GM10847 (cell line): ENCODE results near the gene SAFB.
A peak's percentile ranks its signal among the peaks of the same experiment; 100 is the strongest.

Experiments
- POLR2A ChIP-seq: IDR thresholded peaks from 2 replicates; pipeline ENCODE4 v1.6.1; 2011; ENCODE audit not compliant: insufficient read length; ENCODE audit errors: extremely low read depth

Gene SAFB

DNA sequence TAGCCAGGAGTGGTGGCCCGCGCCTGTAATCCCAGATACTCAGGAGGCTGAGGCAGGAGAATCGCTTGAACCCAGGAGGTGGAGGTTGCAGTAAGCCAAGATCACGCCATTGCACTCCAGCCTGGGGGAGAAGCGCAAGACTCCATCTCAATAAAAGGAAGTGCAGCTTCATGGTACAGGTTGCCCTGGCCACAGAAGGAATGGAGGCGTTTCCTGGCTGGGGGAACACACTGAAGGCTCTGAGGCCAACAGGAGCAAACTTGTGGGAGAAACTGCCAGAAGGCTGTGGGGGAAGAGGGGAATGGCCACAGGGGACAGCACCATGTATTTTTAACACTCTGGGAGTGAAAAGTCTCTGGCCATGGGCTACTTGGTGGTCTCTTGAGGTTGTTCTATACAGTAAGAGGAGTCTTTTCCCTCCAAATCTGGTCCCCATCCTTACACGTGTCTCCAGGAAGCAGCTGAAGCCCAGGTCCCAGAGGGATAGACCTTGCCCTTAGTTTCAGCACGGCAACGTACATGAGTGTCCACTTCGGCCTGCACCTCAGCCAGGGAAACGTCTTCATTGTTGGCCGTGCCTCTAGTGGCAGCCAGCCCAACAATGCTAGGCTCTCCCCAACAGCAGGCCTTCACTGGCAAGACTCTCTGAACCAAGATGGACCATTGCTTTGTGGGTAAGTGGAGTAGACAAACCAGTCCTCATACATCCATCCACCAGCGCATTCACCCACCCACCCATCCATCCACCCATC is 50.0 kb downstream of the SAFB start:
- no peak for TF ChIP-seq POLR2A

DNA sequence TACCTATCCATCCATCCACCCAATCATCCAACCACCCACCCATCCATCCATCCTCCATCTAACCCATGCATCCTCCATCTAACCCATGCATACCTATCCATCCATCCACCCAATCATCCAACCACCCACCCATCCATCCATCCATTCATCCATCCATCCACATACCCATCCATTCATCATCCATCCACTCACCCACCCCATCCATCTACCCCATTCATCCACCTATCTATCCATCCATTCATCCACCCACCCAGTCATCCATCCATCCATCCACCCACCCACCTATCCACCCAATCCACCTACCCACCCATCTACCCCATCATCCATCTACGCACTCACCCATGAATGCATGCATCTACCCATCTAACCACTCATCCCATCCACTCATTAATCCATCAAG is 50.9 kb downstream of the SAFB start:
- no peak for TF ChIP-seq POLR2A

DNA sequence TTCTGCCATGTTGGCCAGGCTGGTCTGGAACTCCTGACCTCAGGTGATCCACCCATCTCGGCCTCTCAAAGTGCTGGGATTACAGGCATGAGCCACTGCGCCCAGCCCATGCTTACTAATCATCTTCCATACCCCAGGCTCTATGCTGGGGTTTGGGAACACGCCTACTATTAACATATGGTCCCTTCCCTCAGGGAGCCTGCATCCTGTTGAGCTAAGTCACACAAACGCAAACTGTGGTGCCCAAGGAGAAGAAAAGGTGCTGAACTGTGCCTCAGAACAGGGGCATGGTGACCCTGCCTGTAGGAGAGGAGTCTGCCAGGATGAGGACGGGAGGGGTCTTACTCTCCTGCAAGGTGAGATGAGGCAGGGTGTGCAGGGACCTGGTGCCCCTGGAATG is 51.8 kb downstream of the SAFB start:
- TF ChIP-seq POLR2A: no peak

DNA sequence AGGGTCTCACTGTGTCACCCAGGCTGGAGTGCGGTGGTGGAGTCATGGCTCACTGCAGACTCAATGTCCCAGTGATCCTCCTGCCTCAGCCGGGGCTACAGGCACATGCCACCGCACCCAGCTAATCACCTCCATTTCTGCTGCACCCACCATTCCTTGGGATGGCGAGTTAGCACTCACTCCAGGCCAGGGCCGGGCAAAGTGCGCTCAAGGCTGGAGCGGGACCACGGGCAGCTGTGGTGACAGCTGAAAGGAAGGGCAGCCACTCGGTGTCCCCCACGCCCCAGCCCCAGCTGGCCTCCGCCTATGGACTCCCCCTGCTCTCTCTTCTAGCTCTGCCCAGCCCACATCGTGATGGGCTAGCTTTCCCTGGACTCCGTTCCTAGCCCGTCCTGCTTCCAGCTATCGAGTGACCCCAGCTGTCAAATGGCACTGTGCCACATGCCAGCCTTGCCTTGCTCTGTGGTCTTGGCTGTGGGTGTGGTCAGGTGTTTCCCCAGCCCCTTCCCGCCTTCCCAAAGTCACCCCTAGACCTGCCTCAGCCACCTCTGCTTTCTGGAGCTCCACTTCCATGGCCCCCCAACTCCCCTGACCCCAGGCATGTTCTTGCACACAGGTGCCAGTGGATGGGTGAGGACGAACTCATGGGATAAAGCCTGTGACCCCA is 53.4 kb downstream of the SAFB start:
- no peak for TF ChIP-seq POLR2A

DNA sequence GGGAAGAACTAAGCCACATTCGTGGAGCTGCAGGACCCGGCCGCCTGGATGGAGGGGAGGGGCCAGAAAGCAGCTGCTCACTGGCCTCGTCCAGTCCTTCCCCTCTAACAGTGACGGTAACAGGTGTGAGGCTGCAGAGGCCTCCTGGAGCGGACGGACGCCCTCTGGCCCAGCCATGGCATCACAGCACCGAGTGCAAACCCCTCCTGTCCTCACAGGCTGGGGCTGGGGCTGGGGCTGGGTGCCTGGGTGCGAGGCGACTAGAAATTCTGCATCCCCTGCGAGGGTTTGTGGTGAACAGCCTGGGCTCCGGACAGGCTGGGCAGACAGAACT is 53.9 kb downstream of the SAFB start:
- TF ChIP-seq POLR2A: no peak

DNA sequence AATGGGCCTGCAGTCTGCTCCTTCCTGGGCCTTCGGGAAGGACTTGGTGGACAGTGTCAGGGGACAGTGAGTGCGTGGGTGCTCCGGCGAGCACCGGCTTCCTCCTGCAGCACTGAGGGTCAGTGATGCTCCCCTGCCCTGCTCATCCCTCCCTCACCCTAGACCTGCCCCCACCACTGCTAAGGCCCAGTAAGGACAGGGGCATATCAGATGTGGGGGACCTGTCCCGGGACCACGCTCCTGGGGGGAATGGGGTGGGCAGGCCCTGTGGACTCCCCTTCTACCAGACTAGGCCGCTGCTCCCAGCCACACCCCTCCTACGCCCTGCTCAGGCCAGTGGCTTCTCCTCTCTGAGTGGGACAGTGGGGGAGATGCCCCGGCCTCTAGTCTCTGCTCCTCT is 54.3 kb downstream of the SAFB start:
- TF ChIP-seq POLR2A: no peak

DNA sequence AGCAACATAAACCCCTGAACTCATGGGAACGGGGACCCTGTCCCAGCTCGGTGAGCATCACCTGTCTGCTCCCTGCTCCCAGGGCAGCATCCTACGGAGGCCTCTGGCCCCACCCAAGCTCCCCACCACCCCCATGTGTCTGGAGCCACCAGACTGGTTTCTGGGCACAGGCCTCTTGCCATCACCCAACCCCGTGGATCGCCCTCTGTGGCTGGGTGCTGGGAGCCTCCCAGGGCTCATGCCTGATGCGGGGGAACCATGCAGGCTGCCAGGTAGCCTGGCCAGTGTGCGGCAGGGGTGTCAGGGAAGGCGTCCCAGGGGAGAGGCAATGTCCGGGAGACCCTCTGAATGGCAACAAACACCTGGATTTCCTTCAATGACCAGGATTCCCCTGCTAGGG is 54.7 kb downstream of the SAFB start:
- TF ChIP-seq POLR2A: no peak

DNA sequence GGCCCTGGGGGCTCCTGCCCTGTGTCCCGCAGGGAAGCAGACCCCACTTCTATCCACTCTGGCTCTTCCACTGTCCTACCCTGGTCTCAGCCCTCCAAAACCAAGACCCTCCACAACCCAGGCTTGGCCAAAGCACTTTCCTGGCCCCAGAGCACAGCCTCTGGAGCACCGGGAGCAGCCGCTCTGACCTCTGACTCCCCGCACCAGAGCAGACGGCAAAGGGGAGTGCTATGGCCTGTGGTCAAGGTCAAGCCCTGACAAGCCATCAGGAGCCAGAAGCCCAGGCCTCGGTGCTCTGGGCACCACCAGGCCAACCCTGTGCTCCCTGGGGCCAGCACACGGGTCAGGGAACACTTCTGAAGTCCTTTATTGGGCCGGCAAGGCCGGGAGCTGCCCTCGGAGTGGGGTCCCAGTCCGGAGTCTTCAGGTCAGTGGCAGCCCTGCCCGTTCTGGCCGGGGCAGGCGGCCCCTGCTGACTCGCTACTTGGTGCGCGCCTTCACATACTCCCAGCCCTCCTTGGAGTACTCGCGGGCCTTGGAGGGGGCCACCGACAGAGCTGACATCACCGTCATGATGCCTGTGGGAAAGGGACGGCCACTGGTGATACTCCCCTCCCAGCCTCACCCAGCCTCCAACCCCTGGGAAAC is 55.3 kb downstream of the SAFB start:
- TF ChIP-seq POLR2A: no peak

DNA sequence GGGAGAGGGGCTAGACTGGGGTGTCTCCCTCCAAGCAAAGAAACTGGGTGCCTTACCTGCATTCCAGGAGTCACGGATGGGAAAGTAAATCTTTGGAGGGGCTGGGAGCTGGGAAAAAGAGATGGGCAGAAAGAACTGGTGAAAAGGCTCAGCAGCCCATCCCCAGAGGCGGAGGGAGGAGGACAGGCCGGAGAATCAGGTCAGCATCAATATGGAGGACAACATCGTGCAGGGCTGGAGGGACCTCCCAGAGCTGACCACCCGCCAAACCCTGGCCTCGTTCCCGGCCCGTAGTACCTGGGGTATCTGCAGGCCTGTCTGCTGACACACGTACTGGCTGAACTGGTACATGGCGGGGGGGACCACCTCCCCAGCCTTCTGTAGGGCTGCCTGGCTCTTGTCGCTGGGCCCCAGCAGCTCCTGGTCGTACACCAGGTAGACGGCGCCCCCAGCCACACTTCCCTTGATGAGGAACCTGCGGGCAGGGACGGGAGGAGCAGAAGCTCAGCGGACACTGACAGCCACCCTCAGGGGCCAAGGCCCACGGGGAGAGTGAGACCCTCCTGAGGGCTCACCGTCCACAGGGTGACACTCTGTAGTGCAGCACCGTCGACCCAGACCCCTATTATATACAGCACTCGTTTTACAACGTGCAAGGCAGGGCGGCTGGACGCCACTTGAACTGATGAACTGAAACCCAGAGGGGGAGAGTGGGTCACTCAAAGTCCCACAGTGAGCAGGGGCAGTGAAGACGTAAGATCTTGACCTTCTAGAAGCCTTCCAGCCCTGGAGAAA is 56.6 kb downstream of the SAFB start:
- TF ChIP-seq POLR2A: no peak

DNA sequence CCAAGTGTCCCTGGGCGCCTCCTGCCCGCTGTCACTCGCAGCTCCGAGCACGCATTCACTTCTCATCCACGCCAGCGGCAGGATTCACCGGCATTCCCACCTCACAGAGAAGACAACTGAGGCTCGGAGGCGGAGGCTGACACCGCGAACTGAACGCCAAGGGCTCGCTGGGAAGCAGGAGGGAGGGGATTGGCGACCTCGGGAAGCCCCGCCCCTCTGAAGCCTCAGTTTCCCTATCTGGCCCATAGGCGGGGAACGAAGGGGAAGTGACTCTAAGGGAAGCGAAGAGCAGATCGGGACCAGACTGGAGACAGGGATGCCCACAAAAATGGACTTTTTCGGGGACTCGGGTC is 57.2 kb downstream of the SAFB start:
- no peak for TF ChIP-seq POLR2A

DNA sequence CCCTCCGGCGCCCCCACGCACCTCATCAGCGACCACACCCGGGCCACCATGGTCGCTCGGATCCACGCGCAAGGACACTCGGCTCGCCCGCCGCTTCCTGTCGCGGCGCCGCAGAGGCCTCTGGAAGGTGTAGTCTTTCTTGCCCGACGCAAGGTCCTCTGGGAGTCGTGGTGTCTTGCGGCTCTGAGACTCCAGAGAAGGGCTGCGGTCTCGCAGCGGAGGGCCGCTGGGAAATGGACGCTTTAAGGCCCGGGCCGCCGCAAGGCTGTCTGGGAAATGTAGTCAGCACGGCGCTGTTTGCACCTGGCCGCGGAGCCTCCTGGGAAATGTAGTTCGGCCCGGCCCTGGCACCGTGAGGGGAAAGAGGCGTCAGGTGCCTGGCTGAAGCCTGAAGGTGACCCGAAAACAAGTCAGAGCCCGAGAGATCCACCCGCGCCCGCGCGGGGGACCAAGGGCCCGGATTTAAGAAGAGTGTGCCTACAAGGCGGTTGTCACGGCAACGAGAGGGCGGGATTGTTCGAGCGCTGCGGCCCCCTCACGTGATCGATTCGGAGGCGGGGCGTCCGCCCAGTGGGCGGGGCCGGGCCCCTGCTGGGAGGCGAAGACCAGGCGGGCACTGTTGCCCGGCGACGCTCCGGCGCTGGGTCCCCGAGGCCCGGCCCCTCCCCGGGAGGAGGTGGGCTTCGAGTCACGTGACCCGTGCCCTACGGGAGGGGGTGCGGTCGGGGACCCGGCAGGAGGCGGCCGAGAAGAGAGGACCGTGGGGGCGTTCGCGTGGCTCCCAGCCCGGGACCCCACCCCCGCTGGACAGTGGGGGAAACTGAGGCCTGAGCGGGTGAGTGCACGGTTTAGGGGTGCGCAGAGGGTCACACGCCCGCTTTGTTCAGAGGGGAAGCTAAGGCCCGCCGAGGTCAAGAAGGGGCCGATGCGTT is 57.8 kb downstream of the SAFB start, which contains the start of the genes HSD11B1L and MICOS13:
Gene HSD11B1L, plus strand, starts transcription at position 591 of the 932 bp plus-strand sequence. CDS start 3,806 bp downstream, outside the sequence.
Gene MICOS13, minus strand, starts transcription at position 80 of the 932 bp plus-strand sequence. Its CDS starts 30 bp downstream, at position 50.
- peak; percentile 78 for TF ChIP-seq POLR2A

DNA sequence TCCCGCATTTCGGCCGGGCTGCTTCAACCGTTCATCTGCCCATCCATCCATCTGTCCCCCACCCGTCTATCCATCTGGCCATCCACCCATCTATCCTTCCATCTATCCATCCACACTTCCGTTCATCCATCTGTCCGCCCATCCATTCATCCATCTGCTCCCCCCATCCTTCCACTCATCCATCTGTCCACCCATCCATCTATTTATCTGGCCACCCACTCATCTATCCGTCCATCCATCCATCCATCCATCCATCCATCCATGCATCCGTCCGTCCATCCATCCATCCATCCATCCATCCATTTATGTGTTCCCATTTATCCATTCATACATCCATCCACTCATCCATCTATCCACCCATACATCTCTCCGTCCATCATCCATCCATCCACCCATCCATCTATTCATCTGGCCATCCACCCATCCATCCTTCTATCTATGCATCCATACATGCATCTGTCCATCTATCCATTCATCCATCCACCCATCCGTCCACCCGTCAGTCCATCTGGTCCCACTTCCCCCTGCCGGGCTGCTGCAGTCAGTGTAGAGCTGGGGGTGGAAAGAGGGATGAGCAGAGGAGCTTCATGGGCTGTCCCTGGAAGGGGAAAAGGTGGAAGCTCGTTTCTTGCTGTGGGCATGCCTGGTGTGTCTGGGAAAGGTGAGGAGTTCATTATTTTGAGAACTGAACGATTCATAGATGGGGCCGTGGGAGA is 58.7 kb downstream of the SAFB start:
- TF ChIP-seq POLR2A: no peak

DNA sequence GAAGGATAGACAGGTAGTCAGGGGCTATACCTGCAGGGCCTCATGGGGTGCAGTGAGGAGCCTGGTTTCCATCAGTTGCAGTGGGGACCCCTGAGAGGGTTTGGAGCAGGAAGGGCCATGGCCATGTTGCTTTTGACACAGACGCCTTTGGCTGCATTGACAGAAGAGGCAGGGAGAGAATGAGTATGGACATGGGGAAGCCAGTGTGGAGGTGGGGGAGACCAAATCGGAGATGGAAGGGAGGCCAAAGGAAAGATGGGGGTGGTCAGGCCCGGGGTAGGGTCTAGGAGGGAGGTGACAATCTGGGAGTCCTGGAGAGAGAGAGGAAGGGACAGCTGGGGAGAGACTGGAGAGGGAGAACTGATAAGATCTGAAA is 59.2 kb downstream of the SAFB start:
- TF ChIP-seq POLR2A: no peak
